H1 (cell line): ENCODE results near the gene KRIT1. TPM values are rescaled to one million over a fixed set of nuclear protein-coding genes. Genes with fewer than 3 reads are reported as not detected.

Experiments used
- CTCF ChIA-PET: fragments of 300-600 bp; sonication (Branson Sonifier 250); formaldehyde crosslinking; loops from one replicate; lab custom pipeline; 2021; ENCODE audit not compliant: partially characterized antibody; lab: Charles Lee
- POLR2A ChIA-PET: fragments of 300-600 bp; sonication (Branson Sonifier 250); formaldehyde crosslinking; loops from one replicate; lab custom pipeline; 2021; ENCODE audit warnings: inconsistent platforms; ENCODE audit not compliant: partially characterized antibody; lab: Charles Lee
- DNase-seq, 2 experiments: peaks; one replicate each; pipeline versions ENCODE4 v3.0.0 to v3.0.0-alpha.2; 2010 to 2022; ENCODE audit warnings: low spot score in 2 of 2, low read depth in 1 of 2, mixed read lengths in 1 of 2
- FAIRE-seq: peaks from 2 replicates; lab custom pipeline; 2011; peaks lifted over from hg19 to GRCh38; lab: Jason Lieb, UNC
- H2AFZ ChIP-seq: 2 replicates; pipeline ENCODE4 v1.8.1; 2012; ENCODE audit warnings: low read length, inconsistent platforms
- H2AK5ac ChIP-seq: 2 replicates; pipeline ENCODE4 v1.6.1; 2013; ENCODE audit warnings: low read depth, low read length
- H2BK120ac ChIP-seq: replicated peaks from 2 replicates; pipeline ENCODE3; 2013; ENCODE audit warnings: low read depth, low read length, inconsistent platforms
- H2BK12ac ChIP-seq: 2 replicates; pipeline ENCODE4 v1.6.1; 2013; ENCODE audit warnings: low read depth, low read length
- H2BK15ac ChIP-seq: 2 replicates; pipeline ENCODE4 v1.6.1; 2013; ENCODE audit warnings: low read length
- H2BK20ac ChIP-seq: 2 replicates; pipeline ENCODE4 v1.6.1; 2013; ENCODE audit warnings: low read length
- H2BK5ac ChIP-seq: 2 replicates; pipeline ENCODE4 v1.6.1; 2013; ENCODE audit warnings: low read depth, low read length
- H3K14ac ChIP-seq: 2 replicates; pipeline ENCODE4 v1.6.1; 2013; ENCODE audit warnings: inconsistent platforms; ENCODE audit not compliant: insufficient read length
- H3K18ac ChIP-seq: 2 replicates; pipeline ENCODE4 v1.6.1; 2013; ENCODE audit warnings: low read length; ENCODE audit errors: extremely low read depth
- H3K23ac ChIP-seq: 2 replicates; pipeline ENCODE4 v1.6.1; 2013; ENCODE audit warnings: inconsistent platforms; ENCODE audit not compliant: insufficient read length
- H3K23me2 ChIP-seq: 2 replicates; pipeline ENCODE4 v1.6.1; 2013; ENCODE audit warnings: low read depth, low read length
- H3K27ac ChIP-seq: 2 replicates; pipeline ENCODE4 v1.6.1; 2011; ENCODE audit warnings: low read depth, low read length, inconsistent platforms
- H3K27me3 ChIP-seq, 4 experiments: replicated peaks in 1 of 4; 1 replicate in 1 of 4; 2 replicates in 3 of 4; pipeline versions ENCODE4 v1.6.1 to v1.8.1; 2011 to 2013; ENCODE audit warnings: low read length in 3 of 4, mild to moderate bottlenecking in 3 of 4, inconsistent platforms in 2 of 4, mixed read lengths in 2 of 4, moderate library complexity in 1 of 4; ENCODE audit not compliant: control insufficient read depth in 3 of 4, insufficient read depth in 3 of 4; ENCODE audit errors: extremely low read depth in 1 of 4
- H3K36me3 ChIP-seq, 4 experiments: 2 replicates each; pipeline versions ENCODE4 v1.6.1 to v1.8.1; 2011 to 2013; ENCODE audit warnings: mild to moderate bottlenecking in 4 of 4, low read length in 3 of 4, moderate library complexity in 2 of 4, control low read depth in 1 of 4, inconsistent platforms in 1 of 4; ENCODE audit not compliant: insufficient read depth in 4 of 4, control insufficient read depth in 2 of 4
- H3K4ac ChIP-seq: replicated peaks from 2 replicates; pipeline ENCODE3; 2013; ENCODE audit warnings: low read length, low read depth, mixed read lengths, inconsistent platforms; ENCODE audit not compliant: insufficient read length
- H3K4me1 ChIP-seq, 4 experiments: replicated peaks in 1 of 4; 1 replicate in 1 of 4; 2 replicates in 3 of 4; pipeline versions ENCODE4 v1.6.1 to v1.8.1; 2011 to 2013; ENCODE audit warnings: low read length in 3 of 4, inconsistent platforms in 2 of 4, mixed read lengths in 1 of 4; ENCODE audit not compliant: insufficient read depth in 4 of 4, control insufficient read depth in 3 of 4
- H3K4me2 ChIP-seq, 2 experiments: 2 replicates each; pipeline versions ENCODE4 v1.6.1 to v1.8.1; 2011 to 2013; ENCODE audit warnings: low read depth in 2 of 2, low read length in 2 of 2, control low read depth in 1 of 2, inconsistent platforms in 1 of 2, mild to moderate bottlenecking in 1 of 2; ENCODE audit not compliant: insufficient read depth in 1 of 2
- H3K4me3 ChIP-seq, 4 experiments: fragments of 200-600, 300-600 bp in 1 of 4; sonication (generic), shearing (Covaris generic), sonication (Bioruptor Twin) in 1 of 4; 2 replicates each; pipeline versions ENCODE4 v1.5.1 to v1.8.1; 2011 to 2016; ENCODE audit warnings: low read length in 4 of 4, low read depth in 3 of 4, control low read depth in 2 of 4, inconsistent platforms in 2 of 4, mild to moderate bottlenecking in 2 of 4, mixed read lengths in 1 of 4, moderate library complexity in 1 of 4; ENCODE audit not compliant: insufficient read depth in 2 of 4; ENCODE audit errors: extremely low read depth in 1 of 4
- H3K56ac ChIP-seq: replicated peaks from 2 replicates; pipeline ENCODE3; 2013; ENCODE audit warnings: low read depth, mild to moderate bottlenecking, mixed read lengths, low read length, inconsistent platforms; ENCODE audit not compliant: insufficient read length
- H3K79me1 ChIP-seq: 2 replicates; pipeline ENCODE4 v1.6.1; 2013; ENCODE audit warnings: low read depth, low read length, control low read depth
- H3K79me2 ChIP-seq, 2 experiments: 2 replicates each; pipeline versions ENCODE4 v1.6.1 to v1.8.1; 2012 to 2013; ENCODE audit warnings: low read length in 2 of 2, mild to moderate bottlenecking in 2 of 2, inconsistent platforms in 1 of 2; ENCODE audit not compliant: insufficient read depth in 2 of 2, control insufficient read depth in 1 of 2
- H3K9ac ChIP-seq, 4 experiments: replicated peaks in 1 of 4; 1 replicate in 1 of 4; 2 replicates in 3 of 4; pipeline versions ENCODE4 v1.6.1 to v1.8.1; 2011 to 2013; ENCODE audit warnings: low read depth in 3 of 4, low read length in 3 of 4, control low read depth in 2 of 4, mild to moderate bottlenecking in 2 of 4, moderate library complexity in 2 of 4, inconsistent platforms in 1 of 4; ENCODE audit errors: extremely low read depth in 1 of 4
- H3K9me3 ChIP-seq, 2 experiments: 2 replicates each; pipeline versions ENCODE4 v1.6.1 to v1.8.1; 2012 to 2013; ENCODE audit warnings: mild to moderate bottlenecking in 2 of 2, moderate library complexity in 2 of 2, control low read depth in 1 of 2, inconsistent platforms in 1 of 2, low read depth in 1 of 2, low read length in 1 of 2, mixed read lengths in 1 of 2; ENCODE audit not compliant: insufficient read depth in 2 of 2
- H4K20me1 ChIP-seq, 2 experiments: replicated peaks in 1 of 2; 2 replicates each; pipeline versions ENCODE3 to v1.8.1; 2011 to 2013; ENCODE audit warnings: inconsistent platforms in 2 of 2, low read length in 2 of 2, mild to moderate bottlenecking in 1 of 2; ENCODE audit not compliant: insufficient read depth in 2 of 2, control insufficient read depth in 1 of 2
- H4K5ac ChIP-seq: 2 replicates; pipeline ENCODE4 v1.6.1; 2013; ENCODE audit warnings: low read length, low read depth, mixed read lengths, inconsistent platforms; ENCODE audit not compliant: insufficient read length
- H4K8ac ChIP-seq: 2 replicates; pipeline ENCODE4 v1.8.0; 2013; ENCODE audit warnings: mild to moderate bottlenecking, moderate library complexity, low read length, inconsistent platforms; ENCODE audit not compliant: insufficient read depth; ENCODE audit errors: extremely low read depth
- H4K91ac ChIP-seq: replicated peaks from 2 replicates; pipeline ENCODE3; 2013; ENCODE audit warnings: low read length, mixed read lengths, inconsistent platforms; ENCODE audit not compliant: insufficient read length
- BRCA1 ChIP-seq: IDR thresholded peaks from 2 replicates; pipeline ENCODE4 v1.6.1; 2012; ENCODE audit warnings: low read depth, low read length, improper control_type of control experiment
- CEBPB ChIP-seq: IDR thresholded peaks from 2 replicates; pipeline ENCODE4 v1.6.1; 2012; ENCODE audit warnings: low read depth, low read length
- KDM1A ChIP-seq: fragments of 200-600, 300-600 bp; sonication (generic); IDR thresholded peaks from 2 replicates; pipeline ENCODE4 v1.7.1; 2016; ENCODE audit warnings: mild to moderate bottlenecking, low read length, borderline replicate concordance
- KDM4A ChIP-seq: IDR thresholded peaks from one replicate; pipeline ENCODE4 v1.7.1; 2012; ENCODE audit warnings: low read depth, mild to moderate bottlenecking, moderate library complexity, low read length, inconsistent platforms; ENCODE audit not compliant: severe bottlenecking
- POLR2AphosphoS5 ChIP-seq: IDR thresholded peaks from 2 replicates; pipeline ENCODE4 v1.6.1; 2011; ENCODE audit warnings: low read depth, low read length
- RAD21 ChIP-seq, 2 experiments: IDR thresholded peaks in 1 of 2; conservative IDR thresholded peaks in 1 of 2; 2 replicates each; pipeline ENCODE4 v1.6.1; 2011; ENCODE audit warnings: low read depth in 2 of 2, low read length in 2 of 2, improper control_type of control experiment in 1 of 2, inconsistent platforms in 1 of 2, mild to moderate bottlenecking in 1 of 2, moderate library complexity in 1 of 2
- RXRA ChIP-seq: IDR thresholded peaks from 2 replicates; pipeline ENCODE4 v1.6.1; 2011; ENCODE audit warnings: low read depth, mild to moderate bottlenecking, low read length, moderate library complexity; ENCODE audit not compliant: insufficient read depth
- TAF7 ChIP-seq: optimal IDR thresholded peaks from 2 replicates; pipeline ENCODE3; 2011; ENCODE audit warnings: low read depth, mild to moderate bottlenecking, inconsistent platforms, low read length, moderate library complexity, borderline replicate concordance
- WGBS, 2 experiments: shearing (Covaris generic) in 1 of 2; methylation state at CpG; one replicate each; pipeline versions ENCODE4 v1.1.6 to v1.1.7; 2013 to 2015; ENCODE audit warnings: low lambda C conversion rate in 2 of 2, mixed read lengths in 2 of 2, inconsistent platforms in 1 of 2, low coverage in 1 of 2, missing lambda C conversion rate in 1 of 2; ENCODE audit not compliant: insufficient replicate concordance in 2 of 2, insufficient coverage in 1 of 2, insufficient read length in 1 of 2; ENCODE audit errors: extremely low coverage in 1 of 2, missing lambda C conversion rate in 1 of 2; 5-methylcytosine and 5-hydroxymethylcytosine counted together
- polyA plus RNA-seq, 7 experiments: library from polyadenylated mRNA; depleted of rRNA in 3 of 7; stranded (reverse) in 5 of 7; unstranded in 2 of 7; fragments of >200 nt in 5 of 7; fragments of 200-250 nt in 2 of 7; gene quantifications; 1 replicate in 5 of 7; 2 replicates in 1 of 7; 4 replicates in 1 of 7; pipeline versions ENCODE4 v1.2.1 to v1.2.3, GENCODE V29; 2011 to 2013; ENCODE audit warnings: missing spikeins in 2 of 7, mixed read lengths in 2 of 7
- total RNA-seq: library from RNA; stranded (reverse); fragmentation: NEBNext Ultra II Directional; extraction: Animal tissue kit (Norgen Biotek cat#: 25700); gene quantifications from 2 replicates; pipeline ENCODE4 v1.2.1, GENCODE V29; 2021
- TF ChIP-seq, protein P1 (sequence below): IDR thresholded peaks from 2 replicates; pipeline ENCODE4 v1.6.1; 2012; ENCODE audit warnings: inconsistent platforms
- TF ChIP-seq, protein P2 (sequence below), 3 experiments: IDR thresholded peaks; 1 replicate in 2 of 3; 2 replicates in 1 of 3; pipeline versions ENCODE4 v1.5.1 to v1.6.1; 2011; ENCODE audit warnings: low read length in 3 of 3, mild to moderate bottlenecking in 3 of 3, inconsistent platforms in 2 of 3, low read depth in 1 of 3, moderate library complexity in 1 of 3; ENCODE audit not compliant: insufficient read depth in 1 of 3; ENCODE audit errors: control extremely low read depth in 1 of 3

Gene KRIT1
- total and polyA plus RNA-seq, 2 of the 8 experiments (the other 6 are each of a cell fraction or from before 2014, with no cell fraction given) = 14.3 to 28.8 TPM

DNA sequence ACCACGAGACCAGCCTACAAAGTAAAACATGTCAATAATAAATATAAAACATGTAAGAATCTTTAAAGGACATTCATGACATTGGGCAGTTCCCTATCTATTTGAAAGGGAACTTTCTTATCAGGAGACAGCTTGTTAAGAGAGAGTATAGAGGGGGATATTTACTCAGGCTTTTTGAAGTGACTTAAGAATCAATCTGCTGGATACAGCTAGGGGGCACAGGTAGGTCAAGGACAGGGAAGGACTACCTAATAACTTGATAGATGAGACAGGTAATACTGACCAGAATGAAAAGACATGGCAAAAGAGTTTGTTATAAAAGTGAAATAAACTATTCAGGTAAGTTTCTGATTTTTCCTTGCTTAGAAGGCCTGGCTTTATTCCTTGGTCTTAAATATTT lies 44.9 kb downstream of the KRIT1 start:
- Histone ChIP-seq H2BK120ac (no peak overlapping the region), H3K27me3 (no peaks in the 10 kb centered on the region; a peak in 1 of 7 replicates), H2BK5ac (no peak overlapping the region), H3K4me3 (no peak overlapping the region), H3K18ac (no peak overlapping the region), H3K14ac (no peak overlapping the region), H2BK15ac (no peak overlapping the region), H3K23me2 (no peaks in the 10 kb centered on the region), H3K27ac (no peak overlapping the region), H2AK5ac (no peak overlapping the region), H3K9me3 (no peaks in the 10 kb centered on the region), H3K79me1 (no peaks in the 10 kb centered on the region), H2BK20ac (no peak overlapping the region), H3K4me1 (no peaks in the 10 kb centered on the region), H3K56ac (no peak overlapping the region), H3K36me3 (peaks cover 0 to 11% (median 4%) of the 10 kb centered on the region in 4 experiments; a peak in 6 of 8 replicates), H4K91ac (no peak overlapping the region), H4K8ac (no peak overlapping the region), H3K4me2 (no peak overlapping the region), H2AFZ (no peak overlapping the region), H3K23ac (no peak overlapping the region), H3K79me2 (no peaks in the 10 kb centered on the region), H4K5ac (no peak overlapping the region), H3K9ac (no peak overlapping the region), H2BK12ac (no peak overlapping the region), H4K20me1 (no peaks in the 10 kb centered on the region), H3K4ac (no peak overlapping the region)
- FAIRE-seq (no peak), DNase-seq (no peak)
- POLR2A ChIA-PET = interaction anchor here (0.8 kb wide), 1 partner anchor 261 kb away, joined by 3 read pairs; no protein-coding TSS in a partner anchor
- 90% methylated on average over 1 of the region's 1 CpG; no CpG with 5 or more reads in 1 of the 2 experiments for WGBS, 2 experiments
- CTCF ChIA-PET = interaction anchor here (0.6 to 1.6 kb wide), 6 partner anchors 14 to 246 kb away, joined by 3 to 4 read pairs (median 3); partner anchors contain the start of genes CYP51A1 and GATAD1
- TF ChIP-seq RXRA (no peak), BRCA1 (no peak), POLR2AphosphoS5 (no peak), RAD21 (IDR thresholded peaks at IDR 0.05 in 1 of 2, conservative IDR thresholded peaks at IDR 0.05 in 1 of 2; ENCODE audit: low read depth in 2 of 2, low read length in 2 of 2) (peak in 1 of 2 experiments; percentile 32; a peak in 2 of 4 replicates), KDM1A (no peak), CEBPB (no peak), TAF7 (no peak), KDM4A (no peak)
- TF ChIP-seq, protein P1, sequence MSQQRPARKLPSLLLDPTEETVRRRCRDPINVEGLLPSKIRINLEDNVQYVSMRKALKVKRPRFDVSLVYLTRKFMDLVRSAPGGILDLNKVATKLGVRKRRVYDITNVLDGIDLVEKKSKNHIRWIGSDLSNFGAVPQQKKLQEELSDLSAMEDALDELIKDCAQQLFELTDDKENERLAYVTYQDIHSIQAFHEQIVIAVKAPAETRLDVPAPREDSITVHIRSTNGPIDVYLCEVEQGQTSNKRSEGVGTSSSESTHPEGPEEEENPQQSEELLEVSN = no peak
- TF ChIP-seq, protein P2, sequence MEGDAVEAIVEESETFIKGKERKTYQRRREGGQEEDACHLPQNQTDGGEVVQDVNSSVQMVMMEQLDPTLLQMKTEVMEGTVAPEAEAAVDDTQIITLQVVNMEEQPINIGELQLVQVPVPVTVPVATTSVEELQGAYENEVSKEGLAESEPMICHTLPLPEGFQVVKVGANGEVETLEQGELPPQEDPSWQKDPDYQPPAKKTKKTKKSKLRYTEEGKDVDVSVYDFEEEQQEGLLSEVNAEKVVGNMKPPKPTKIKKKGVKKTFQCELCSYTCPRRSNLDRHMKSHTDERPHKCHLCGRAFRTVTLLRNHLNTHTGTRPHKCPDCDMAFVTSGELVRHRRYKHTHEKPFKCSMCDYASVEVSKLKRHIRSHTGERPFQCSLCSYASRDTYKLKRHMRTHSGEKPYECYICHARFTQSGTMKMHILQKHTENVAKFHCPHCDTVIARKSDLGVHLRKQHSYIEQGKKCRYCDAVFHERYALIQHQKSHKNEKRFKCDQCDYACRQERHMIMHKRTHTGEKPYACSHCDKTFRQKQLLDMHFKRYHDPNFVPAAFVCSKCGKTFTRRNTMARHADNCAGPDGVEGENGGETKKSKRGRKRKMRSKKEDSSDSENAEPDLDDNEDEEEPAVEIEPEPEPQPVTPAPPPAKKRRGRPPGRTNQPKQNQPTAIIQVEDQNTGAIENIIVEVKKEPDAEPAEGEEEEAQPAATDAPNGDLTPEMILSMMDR (IDR thresholded peaks at IDR 0.05; ENCODE audit: control extremely low read depth in 1 of 3, insufficient read depth in 1 of 3, low read depth in 1 of 3, low read length in 3 of 3) = peak in 1 of 3 experiments; percentile 25; a peak in 2 of 4 replicates
